Activated B cell treated with CpG ODN at 0.5 μM for 24 hours (primary cell): ENCODE results near the gene SCARB2. TPM values are rescaled to one million over a fixed set of nuclear protein-coding genes. Genes with fewer than 3 reads are reported as not detected.

Experiments used
- ATAC-seq: fragments of 200-7000 bp; cut with Tn5 transposase; one replicate; pipeline ENCODE4 v1.10.0; 2021; ENCODE audit warnings: low read depth, mild to moderate bottlenecking, moderate library complexity
- CTCF ChIA-PET: fragments of 350-600 bp; sonication (Branson Sonifier 250); formaldehyde crosslinking; loops from one replicate; lab custom pipeline; 2021; ENCODE audit warnings: antibody characterized with exemption; lab: Charles Lee
- POLR2A ChIA-PET: fragments of 350-600 bp; sonication (Branson Sonifier 250); formaldehyde crosslinking; loops from one replicate; lab custom pipeline; 2021; ENCODE audit warnings: antibody characterized with exemption; lab: Charles Lee
- DNase-seq: peaks from one replicate; pipeline ENCODE4 v3.0.0; 2022
- H3K27ac Mint-ChIP-seq: one replicate; pipeline ENCODE4 v1.8.0; 2020; ENCODE audit warnings: mixed read lengths
- H3K27me3 Mint-ChIP-seq: one replicate; pipeline ENCODE4 v1.8.0; 2021; ENCODE audit warnings: mixed read lengths
- H3K36me3 Mint-ChIP-seq: one replicate; pipeline ENCODE4 v1.8.0; 2021; ENCODE audit warnings: low read depth, mixed read lengths
- H3K4me1 Mint-ChIP-seq: one replicate; pipeline ENCODE4 v1.8.0; 2021; ENCODE audit warnings: mixed read lengths
- H3K4me3 Mint-ChIP-seq: one replicate; pipeline ENCODE4 v1.8.0; 2020; ENCODE audit warnings: mild to moderate bottlenecking, mixed read lengths
- H3K9me3 Mint-ChIP-seq: one replicate; pipeline ENCODE4 v1.8.0; 2020; ENCODE audit warnings: mixed read lengths
- intact Hi-C: fragments of 100-400 bp; cut with micrococcal nuclease; formaldehyde crosslinking; loops from one replicate; pipeline ENCODE4 v1.15.1; 2024
- total RNA-seq: library from RNA; stranded (reverse); gene quantifications from 2 replicates; pipeline ENCODE4 v1.2.3, GENCODE V29; 2022
- TF ChIP-seq, protein P1 (sequence below): fragments of 200-600 bp; IDR thresholded peaks from one replicate; pipeline ENCODE4 v1.8.0; 2022; ENCODE audit warnings: antibody characterized with exemption, mild to moderate bottlenecking

Gene SCARB2
- total RNA-seq, 1 donor from 2014 or later: 21.8 TPM

DNA sequence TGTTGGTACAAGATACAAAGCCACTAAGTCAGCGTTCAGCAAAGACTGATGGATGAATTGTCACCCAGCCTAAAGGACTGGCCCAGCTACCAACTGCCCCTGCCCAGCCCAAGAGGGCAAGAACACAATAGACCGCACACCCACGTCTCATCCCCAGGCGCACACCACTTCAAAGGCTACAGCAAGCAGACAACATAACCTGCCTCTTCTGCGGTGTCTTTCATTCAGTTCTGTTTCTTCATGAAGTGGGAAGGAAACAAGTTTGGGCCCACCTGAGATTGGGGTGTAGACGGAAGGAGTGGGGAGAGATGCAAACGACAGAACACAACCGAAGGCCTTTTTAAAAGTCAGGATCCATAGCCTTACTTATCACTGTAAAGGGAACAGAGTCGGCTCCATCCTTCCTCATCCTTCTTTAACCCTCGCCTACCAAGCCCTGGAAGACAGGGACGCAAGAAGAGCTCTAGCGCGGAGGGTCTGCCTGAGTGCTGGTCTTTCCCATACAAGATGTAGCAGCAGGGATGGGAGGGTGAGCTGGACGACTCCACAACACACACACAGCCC lies 691 bp downstream of the SCARB2 start:
- peaks cover 57% of the 10 kb centered on the region for H3K4me1 Mint-ChIP-seq
- H3K36me3 Mint-ChIP-seq: peaks cover 4% of the 10 kb centered on the region
- ChIA-PET POLR2A (interaction anchor here (0.8 to 2.4 kb wide), 3 partner anchors 14 to 65 kb away, joined by 3 to 25 read pairs (median 4); partner anchors contain the start of gene NUP54), CTCF (interaction anchor here (1.1 to 3.0 kb wide), 2 partner anchors 16 to 33 kb away, joined by 3 to 11 read pairs; no protein-coding TSS in a partner anchor)
- DNase-seq (peak; percentile 20), ATAC-seq (no peak)
- intact Hi-C loops: loop anchor here (1.0 to 10.0 kb wide), 6 partner anchors 14 to 864 kb away; partner anchors contain the start of genes CCNI, NUP54, RCHY1 and THAP6
- TF ChIP-seq, protein P1, sequence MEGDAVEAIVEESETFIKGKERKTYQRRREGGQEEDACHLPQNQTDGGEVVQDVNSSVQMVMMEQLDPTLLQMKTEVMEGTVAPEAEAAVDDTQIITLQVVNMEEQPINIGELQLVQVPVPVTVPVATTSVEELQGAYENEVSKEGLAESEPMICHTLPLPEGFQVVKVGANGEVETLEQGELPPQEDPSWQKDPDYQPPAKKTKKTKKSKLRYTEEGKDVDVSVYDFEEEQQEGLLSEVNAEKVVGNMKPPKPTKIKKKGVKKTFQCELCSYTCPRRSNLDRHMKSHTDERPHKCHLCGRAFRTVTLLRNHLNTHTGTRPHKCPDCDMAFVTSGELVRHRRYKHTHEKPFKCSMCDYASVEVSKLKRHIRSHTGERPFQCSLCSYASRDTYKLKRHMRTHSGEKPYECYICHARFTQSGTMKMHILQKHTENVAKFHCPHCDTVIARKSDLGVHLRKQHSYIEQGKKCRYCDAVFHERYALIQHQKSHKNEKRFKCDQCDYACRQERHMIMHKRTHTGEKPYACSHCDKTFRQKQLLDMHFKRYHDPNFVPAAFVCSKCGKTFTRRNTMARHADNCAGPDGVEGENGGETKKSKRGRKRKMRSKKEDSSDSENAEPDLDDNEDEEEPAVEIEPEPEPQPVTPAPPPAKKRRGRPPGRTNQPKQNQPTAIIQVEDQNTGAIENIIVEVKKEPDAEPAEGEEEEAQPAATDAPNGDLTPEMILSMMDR: no peak
- peak overlapping the region; percentile 91 for H3K4me3 Mint-ChIP-seq
- no peaks in the 10 kb centered on the region for H3K27me3 Mint-ChIP-seq
- no peaks in the 10 kb centered on the region for H3K9me3 Mint-ChIP-seq
- peak overlapping the region; percentile 90 for H3K27ac Mint-ChIP-seq

DNA sequence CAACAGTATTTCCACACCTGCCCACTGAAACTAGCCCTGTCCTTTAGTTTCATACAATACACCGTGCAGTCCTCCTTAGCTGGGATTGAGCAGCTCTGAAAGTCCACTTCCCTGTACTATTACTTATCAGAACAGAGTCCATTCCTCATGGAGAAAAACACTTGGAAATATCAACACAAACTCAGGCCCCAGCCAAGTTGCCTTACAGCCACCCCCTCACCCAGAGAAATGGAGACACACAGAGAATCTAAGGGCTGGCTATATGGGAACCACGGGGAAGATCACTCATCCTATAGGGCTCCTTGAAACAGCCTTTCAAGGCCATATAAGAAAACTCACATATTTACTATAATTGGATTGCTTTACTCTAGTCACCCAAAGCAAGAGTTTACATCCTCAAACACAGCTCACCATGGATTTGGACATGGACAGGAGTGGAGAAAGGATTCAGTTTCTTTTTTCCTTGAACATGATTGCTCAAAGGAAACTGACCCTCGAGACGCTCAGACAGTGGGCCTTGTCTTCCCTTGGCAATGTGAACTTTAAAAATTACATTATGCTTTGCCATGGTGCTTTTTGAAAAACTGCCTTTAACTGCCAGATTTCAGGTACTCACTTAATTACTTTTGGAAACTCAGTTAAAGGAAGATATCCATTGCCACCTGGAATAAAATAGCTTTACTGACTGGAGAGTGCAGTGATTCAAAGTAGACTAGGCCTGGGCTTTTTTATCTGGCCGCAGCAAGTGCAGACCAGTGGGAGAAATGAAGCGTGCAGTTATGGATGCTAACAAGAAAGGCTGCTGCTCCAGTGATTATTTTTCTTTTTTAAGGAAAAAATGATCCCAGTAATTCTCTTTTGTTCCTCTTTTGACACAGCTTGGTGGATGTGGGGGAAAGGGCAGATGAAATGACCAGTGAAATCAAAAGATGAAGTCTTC lies 1.6 kb downstream of the SCARB2 start:
- Mint-ChIP-seq H3K36me3 (peaks cover 4% of the 10 kb centered on the region), H3K27me3 (no peaks in the 10 kb centered on the region), H3K27ac (peak overlapping the region; percentile 90), H3K4me3 (peak overlapping the region; percentile 91), H3K4me1 (peaks cover 57% of the 10 kb centered on the region), H3K9me3 (no peaks in the 10 kb centered on the region)
- CTCF ChIA-PET: interaction anchor here (1.4 to 1.8 kb wide), 2 partner anchors 12 to 33 kb away, joined by 5 to 6 read pairs; no protein-coding TSS in a partner anchor
- ATAC-seq: no peak
- no peak for DNase-seq
- TF ChIP-seq, protein P1: no peak
- POLR2A ChIA-PET: interaction anchor here (0.8 to 2.4 kb wide), 2 partner anchors 13 to 64 kb away, joined by 3 to 25 read pairs; partner anchors contain the start of gene NUP54
- intact Hi-C loops: loop anchor here (2.0 to 10.0 kb wide), 4 partner anchors 31 to 865 kb away; partner anchors contain the start of genes CCNI, RCHY1 and THAP6

DNA sequence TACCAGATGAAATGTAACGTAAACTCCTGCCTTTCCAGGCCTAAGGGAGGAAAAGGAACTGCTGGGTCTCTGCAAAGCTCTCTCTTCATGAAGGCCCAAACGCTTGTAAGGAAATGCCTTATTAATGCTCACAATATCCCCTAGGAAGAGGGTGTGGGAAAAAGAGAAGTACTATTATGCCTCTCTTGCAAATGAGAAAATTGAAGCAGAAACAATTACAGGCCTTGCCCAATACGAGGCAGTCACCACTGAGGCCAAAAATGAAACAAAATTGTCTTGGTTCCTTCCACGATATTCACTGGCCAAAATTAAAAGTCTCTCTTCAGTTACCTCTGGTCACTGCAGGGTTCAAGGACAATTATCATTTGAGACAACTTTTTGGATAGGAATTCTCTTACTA lies 3.2 kb downstream of the SCARB2 start:
- H3K9me3 Mint-ChIP-seq: no peaks in the 10 kb centered on the region
- no peak overlapping the region for H3K4me3 Mint-ChIP-seq
- CTCF ChIA-PET: interaction anchor here (1.5 kb wide), 1 partner anchor 11 kb away, joined by 10 read pairs; no protein-coding TSS in a partner anchor
- peak overlapping the region; percentile 65 for H3K27ac Mint-ChIP-seq
- peaks cover 7% of the 10 kb centered on the region for H3K36me3 Mint-ChIP-seq
- intact Hi-C loops: loop anchor here (5.0 to 10.0 kb wide), 3 partner anchors 696 to 867 kb away; partner anchors contain the start of genes CCNI, RCHY1 and THAP6
- POLR2A ChIA-PET: interaction anchor here (1.0 kb wide), 1 partner anchor 11 kb away, joined by 4 read pairs; no protein-coding TSS in a partner anchor
- DNase-seq: no peak
- TF ChIP-seq, protein P1: no peak
- ATAC-seq: no peak
- no peaks in the 10 kb centered on the region for H3K27me3 Mint-ChIP-seq
- H3K4me1 Mint-ChIP-seq: peaks cover 60% of the 10 kb centered on the region

DNA sequence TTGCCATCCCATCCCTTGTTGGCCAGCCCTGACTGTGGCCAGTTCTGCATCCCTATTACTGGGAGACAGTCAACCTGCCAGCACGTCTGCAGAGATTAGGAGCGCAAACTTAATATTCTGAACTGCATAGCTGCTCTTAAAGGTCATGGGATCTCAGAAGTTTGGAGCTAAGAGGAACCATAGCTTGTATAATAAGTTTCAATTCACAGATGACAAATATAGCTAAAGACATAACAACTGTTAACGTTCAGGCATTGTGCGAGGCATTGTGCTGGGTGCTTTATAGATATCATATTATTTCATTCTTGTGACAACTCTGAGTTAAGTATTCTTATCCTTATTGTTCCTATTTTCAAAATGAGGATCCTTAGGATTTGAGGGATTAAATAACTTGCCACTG lies 3.7 kb downstream of the SCARB2 start:
- Mint-ChIP-seq H3K36me3 (peaks cover 7% of the 10 kb centered on the region), H3K9me3 (no peaks in the 10 kb centered on the region), H3K27me3 (no peaks in the 10 kb centered on the region), H3K4me3 (no peak overlapping the region), H3K27ac (peak overlapping the region; percentile 65), H3K4me1 (peaks cover 59% of the 10 kb centered on the region)
- intact Hi-C loops: loop anchor here (5.0 to 10.0 kb wide), 3 partner anchors 695 to 867 kb away; partner anchors contain the start of genes CCNI, RCHY1 and THAP6
- TF ChIP-seq, protein P1: no peak
- no peak for DNase-seq
- ChIA-PET CTCF (interaction anchor here (1.5 kb wide), 1 partner anchor 10 kb away, joined by 10 read pairs; no protein-coding TSS in a partner anchor), POLR2A (interaction anchor here (1.0 kb wide), 1 partner anchor 10 kb away, joined by 4 read pairs; no protein-coding TSS in a partner anchor)
- ATAC-seq: no peak
